Measurements from ENCODE around the gene GPR4.

DNA sequence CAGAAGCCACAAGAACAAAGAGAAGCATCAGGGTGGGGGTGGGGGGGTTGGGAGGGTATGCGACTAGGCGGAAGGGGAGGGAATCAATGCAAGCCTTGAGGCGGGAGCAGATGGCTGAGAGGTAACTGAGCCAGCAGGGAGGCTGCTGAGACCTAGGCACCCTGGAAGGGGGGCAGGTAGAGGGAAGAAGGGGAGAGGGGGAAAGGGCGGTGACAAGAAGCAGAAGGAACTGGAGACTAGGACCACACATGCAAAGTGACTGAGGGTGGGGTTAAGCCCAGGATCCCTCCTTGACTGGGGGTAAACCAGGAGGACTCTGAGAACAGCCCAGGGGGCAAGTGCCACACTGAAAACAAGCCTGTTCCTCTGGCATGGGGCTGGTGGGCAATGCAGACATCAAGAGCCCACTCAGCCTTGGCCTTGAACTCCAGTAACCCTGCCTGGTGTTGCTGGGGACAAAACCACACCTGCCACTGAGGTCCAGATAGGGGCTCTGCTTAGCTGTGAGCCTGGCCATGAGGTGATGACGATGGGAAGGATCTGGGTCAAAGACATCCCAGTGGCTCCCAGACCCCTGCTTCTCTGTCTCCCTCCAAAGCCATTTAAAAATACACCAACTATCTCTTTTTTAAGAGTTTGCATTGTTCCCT, 37.8 kb downstream of the GPR4 start:
- TF ChIP-seq, protein P1, sequence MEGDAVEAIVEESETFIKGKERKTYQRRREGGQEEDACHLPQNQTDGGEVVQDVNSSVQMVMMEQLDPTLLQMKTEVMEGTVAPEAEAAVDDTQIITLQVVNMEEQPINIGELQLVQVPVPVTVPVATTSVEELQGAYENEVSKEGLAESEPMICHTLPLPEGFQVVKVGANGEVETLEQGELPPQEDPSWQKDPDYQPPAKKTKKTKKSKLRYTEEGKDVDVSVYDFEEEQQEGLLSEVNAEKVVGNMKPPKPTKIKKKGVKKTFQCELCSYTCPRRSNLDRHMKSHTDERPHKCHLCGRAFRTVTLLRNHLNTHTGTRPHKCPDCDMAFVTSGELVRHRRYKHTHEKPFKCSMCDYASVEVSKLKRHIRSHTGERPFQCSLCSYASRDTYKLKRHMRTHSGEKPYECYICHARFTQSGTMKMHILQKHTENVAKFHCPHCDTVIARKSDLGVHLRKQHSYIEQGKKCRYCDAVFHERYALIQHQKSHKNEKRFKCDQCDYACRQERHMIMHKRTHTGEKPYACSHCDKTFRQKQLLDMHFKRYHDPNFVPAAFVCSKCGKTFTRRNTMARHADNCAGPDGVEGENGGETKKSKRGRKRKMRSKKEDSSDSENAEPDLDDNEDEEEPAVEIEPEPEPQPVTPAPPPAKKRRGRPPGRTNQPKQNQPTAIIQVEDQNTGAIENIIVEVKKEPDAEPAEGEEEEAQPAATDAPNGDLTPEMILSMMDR (IDR thresholded peaks at IDR 0.05): no peak
- TF ChIP-seq CHD2 (IDR thresholded peaks at IDR 0.05; ENCODE audit: low read length, partially characterized antibody) (no peak), EP300 (IDR thresholded peaks at IDR 0.05; ENCODE audit: borderline replicate concordance in 1 of 2, low read depth in 1 of 2, low read length in 1 of 2) (no peak)
